SK-N-MC (cell line): ENCODE measurements around the gene SFR1.

Experiments
- EZH2 ChIP-seq: fragments of 200-600 bp; sonication (generic); IDR thresholded peaks from one replicate; pipeline ENCODE4 v1.6.1; 2017; ENCODE audit warnings: antibody characterized with exemption
- POLR2AphosphoS5 ChIP-seq: IDR thresholded peaks from 2 replicates; pipeline ENCODE4 v1.6.1; 2012; ENCODE audit warnings: mild to moderate bottlenecking, low read depth, low read length, borderline replicate concordance

GRCh38 chr10:104104418-104104817 is 17.6 kb upstream of the SFR1 start:
- TF ChIP-seq EZH2, result no peak
- no peak for TF ChIP-seq POLR2AphosphoS5
